Fibroblast of mammary gland (primary cell): ENCODE results near the gene COBL.

ENCODE experiments used
- DNase-seq: peaks from one replicate; pipeline ENCODE4 v3.0.0-alpha.2; 2010; ENCODE audit warnings: low read depth
- H3K4me3 ChIP-seq: 2 replicates; pipeline ENCODE4 v1.5.1; 2011; ENCODE audit warnings: low read depth, mild to moderate bottlenecking, low read length, moderate library complexity; ENCODE audit not compliant: control insufficient read depth
- CTCF ChIP-seq: conservative IDR thresholded peaks from 2 replicates; pipeline ENCODE4 v1.5.1; 2011; ENCODE audit warnings: low read depth, low read length, inconsistent platforms; ENCODE audit not compliant: control insufficient read depth, insufficient read depth

Gene COBL

GRCh38 chr7:51228386-51228958 lies 88.1 kb downstream of the COBL start:
- no peak for TF ChIP-seq CTCF
- no peak overlapping the region for H3K4me3 ChIP-seq
- DNase-seq = no peak

- H3K4me3 ChIP-seq = no peak overlapping the region
- DNase-seq = no peak
- no peak for TF ChIP-seq CTCF
Measured at GRCh38 chr7:51227861-51228260, 88.7 kb downstream of the COBL start.

- TF ChIP-seq CTCF = no peak
- no peak for DNase-seq
Measured at GRCh38 chr7:51226916-51227535, 89.6 kb downstream of the COBL start.

GRCh38 chr7:51226063-51226755 lies 90.4 kb downstream of the COBL start:
- DNase-seq = peak; percentile 21
- H3K4me3 ChIP-seq = no peak overlapping the region
- TF ChIP-seq CTCF = no peak

More at GRCh38 chr7:51226916-51227535, 89.6 kb downstream of the COBL start:
- H3K4me3 ChIP-seq = no peak overlapping the region

GRCh38 chr7:51224811-51225595 lies 91.6 kb downstream of the COBL start:
- no peak for TF ChIP-seq CTCF
- peak; percentile 1 for DNase-seq

GRCh38 chr7:51223505-51223904 lies 93.1 kb downstream of the COBL start:
- no peak overlapping the region for H3K4me3 ChIP-seq
- DNase-seq = no peak
- TF ChIP-seq CTCF = no peak

More at GRCh38 chr7:51224811-51225595, 91.6 kb downstream of the COBL start:
- H3K4me3 ChIP-seq = no peak overlapping the region
